Left ventricle myocardium inferior (tissue), 1 donor: ENCODE measurements around the gene MBNL2. TPM values are rescaled to one million over a fixed set of nuclear protein-coding genes. Genes with fewer than 3 reads are reported as not detected.

ENCODE experiments used
- DNase-seq: peaks from one replicate; pipeline ENCODE4 v3.0.0-alpha.2; 2020
- H3K27ac ChIP-seq: fragments of 200-600 bp; replicated peaks from 2 replicates; pipeline ENCODE4 v1.8.0; 2021
- H3K27me3 ChIP-seq: fragments of 200-600 bp; 2 replicates; pipeline ENCODE4 v1.8.0; 2021; ENCODE audit warnings: low read depth
- H3K36me3 ChIP-seq: fragments of 200-600 bp; 2 replicates; pipeline ENCODE4 v1.8.0; 2021
- H3K4me1 ChIP-seq: fragments of 200-600 bp; 2 replicates; pipeline ENCODE4 v1.8.0; 2021
- H3K4me3 ChIP-seq: fragments of 200-600 bp; 2 replicates; pipeline ENCODE4 v1.8.0; 2021; ENCODE audit warnings: mild to moderate bottlenecking, moderate library complexity
- H3K9me3 ChIP-seq: fragments of 200-600 bp; replicated peaks from 2 replicates; pipeline ENCODE4 v1.8.0; 2021
- CTCF ChIP-seq: fragments of 200-600 bp; IDR thresholded peaks from 2 replicates; pipeline ENCODE4 v1.8.0; 2021; ENCODE audit warnings: antibody characterized with exemption, mild to moderate bottlenecking, borderline replicate concordance
- intact Hi-C: fragments of 100-400 bp; cut with micrococcal nuclease; formaldehyde crosslinking; loops from one replicate; pipeline ENCODE4 v1.11.0; 2022
- total RNA-seq: library from RNA; stranded (reverse); fragmentation: NEBNext Ultra II Directional; extraction: Animal tissue kit (Norgen Biotek cat#: 25700); gene quantifications from one replicate; pipeline ENCODE4 v1.2.1, GENCODE V29; 2021
- donor health status: DM: no; HTN: yes; CAD: no; lungs with severe emphysema.

Gene MBNL2
- total RNA-seq, 1 donor from 2014 or later, result 76.5 TPM

DNA sequence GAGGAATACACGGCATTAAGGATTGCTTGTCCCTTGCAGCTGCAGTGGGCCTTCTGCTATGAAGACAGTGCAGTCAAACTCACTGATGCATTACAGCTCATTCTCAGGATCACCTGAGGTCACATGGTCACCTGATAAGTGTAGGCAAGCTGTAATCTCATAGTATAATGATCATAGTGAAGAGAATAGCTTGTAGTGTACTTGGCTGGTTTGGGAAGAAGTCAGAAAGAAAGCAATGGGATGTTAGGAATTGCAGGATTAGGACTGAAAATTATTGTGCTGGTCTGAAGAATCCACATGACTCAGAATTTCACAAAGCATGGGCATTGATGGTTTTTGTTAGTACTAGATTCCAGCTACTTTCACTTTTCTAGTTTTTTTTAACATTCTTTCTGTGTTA is 76.7 kb downstream of the MBNL2 start:
- DNase-seq, result no peak
- no peak overlapping the region for H3K27ac ChIP-seq
- no peaks in the 10 kb centered on the region for H3K36me3 ChIP-seq
- intact Hi-C loops, result no loop called here
- H3K4me3 ChIP-seq, result no peak overlapping the region
- peaks cover 85% of the 10 kb centered on the region for H3K4me1 ChIP-seq
- TF ChIP-seq CTCF, result no peak
- H3K9me3 ChIP-seq, result no peaks in the 10 kb centered on the region
- H3K27me3 ChIP-seq, result no peaks in the 10 kb centered on the region

DNA sequence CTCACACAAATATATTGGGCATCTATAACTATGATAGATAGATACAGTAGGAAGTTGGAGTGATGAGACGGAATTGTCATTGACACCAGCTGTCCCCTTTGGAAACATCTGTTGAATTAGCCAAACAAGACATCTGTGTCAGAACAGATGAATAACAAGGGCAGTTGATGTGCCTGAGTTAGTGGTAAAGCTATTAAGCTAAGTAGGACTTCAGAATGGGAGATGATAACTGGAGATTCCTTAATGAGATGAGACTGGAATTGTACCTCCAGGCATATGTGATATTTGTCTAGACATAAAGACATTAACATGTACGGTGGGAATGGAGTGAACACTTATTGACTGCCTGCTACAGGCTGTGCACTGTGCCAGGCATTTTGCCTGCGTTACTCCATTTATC is 78.7 kb downstream of the MBNL2 start:
- Histone ChIP-seq H3K27ac (no peak overlapping the region), H3K4me3 (no peak overlapping the region), H3K4me1 (peaks cover 85% of the 10 kb centered on the region)

GRCh38 chr13:97301382-97302095 is 79.4 kb downstream of the MBNL2 start:
- H3K27me3 ChIP-seq, result no peaks in the 10 kb centered on the region
- TF ChIP-seq CTCF, result no peak
- no peaks in the 10 kb centered on the region for H3K36me3 ChIP-seq
- intact Hi-C loops, result no loop called here
- no peak overlapping the region for H3K4me3 ChIP-seq
- H3K27ac ChIP-seq, result peak overlapping the region; percentile 45
- H3K4me1 ChIP-seq, result peaks cover 85% of the 10 kb centered on the region
- DNase-seq, result no peak
- no peaks in the 10 kb centered on the region for H3K9me3 ChIP-seq

More for the DNA sequence above, 78.7 kb downstream of the MBNL2 start:
- no peaks in the 10 kb centered on the region for H3K36me3 ChIP-seq
- no peaks in the 10 kb centered on the region for H3K27me3 ChIP-seq
- DNase-seq, result no peak
- intact Hi-C loops, result no loop called here
- no peak for TF ChIP-seq CTCF
- no peaks in the 10 kb centered on the region for H3K9me3 ChIP-seq

DNA sequence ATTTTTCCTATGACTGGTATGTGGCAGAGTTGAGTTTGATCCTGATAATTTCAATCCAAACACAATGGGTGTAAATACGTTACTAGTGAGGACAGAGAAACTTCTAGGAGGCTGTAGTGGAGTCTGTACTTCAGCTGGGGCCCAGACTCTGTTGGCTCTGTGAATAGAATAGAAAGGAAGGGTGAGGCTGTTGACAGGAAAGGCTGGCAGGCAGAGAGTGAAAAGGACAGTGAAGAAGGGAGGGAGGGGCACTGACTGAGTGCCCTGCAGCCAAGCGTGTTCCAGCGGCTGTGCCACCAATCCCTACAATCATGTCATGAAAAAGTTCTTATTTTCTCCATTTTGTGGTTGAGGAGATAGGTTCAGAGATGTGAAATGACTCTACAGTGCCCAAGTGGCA is 80.5 kb downstream of the MBNL2 start:
- H3K9me3 ChIP-seq, result no peaks in the 10 kb centered on the region
- no peak overlapping the region for H3K4me3 ChIP-seq
- intact Hi-C loops, result no loop called here
- peaks cover 86% of the 10 kb centered on the region for H3K4me1 ChIP-seq
- TF ChIP-seq CTCF, result no peak
- H3K27ac ChIP-seq, result peak overlapping the region; percentile 45
- no peak for DNase-seq
- H3K36me3 ChIP-seq, result no peaks in the 10 kb centered on the region
- no peaks in the 10 kb centered on the region for H3K27me3 ChIP-seq

DNA sequence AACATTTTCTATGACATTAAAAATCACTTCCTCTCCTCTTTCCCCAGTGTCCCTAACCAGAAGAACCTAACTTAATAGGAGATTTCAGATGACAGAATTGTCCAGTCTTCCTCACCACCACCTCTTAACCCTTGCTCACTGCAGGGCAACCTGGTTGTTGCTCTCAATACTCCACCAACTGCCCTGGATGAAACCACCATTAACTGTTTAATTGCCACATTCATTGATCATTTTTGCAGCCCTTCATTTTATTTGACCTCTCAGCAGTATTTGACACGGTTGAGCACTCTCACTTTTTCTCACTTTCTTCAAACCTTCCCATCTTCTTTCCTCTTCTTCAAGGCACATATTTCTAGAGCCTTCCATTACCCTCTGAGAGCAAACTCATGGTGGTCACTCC is 84.0 kb downstream of the MBNL2 start:
- no peak for TF ChIP-seq CTCF
- no peaks in the 10 kb centered on the region for H3K27me3 ChIP-seq
- no peaks in the 10 kb centered on the region for H3K36me3 ChIP-seq
- intact Hi-C loops, result no loop called here
- H3K9me3 ChIP-seq, result no peaks in the 10 kb centered on the region
- no peak overlapping the region for H3K4me3 ChIP-seq
- peak overlapping the region; percentile 13 for H3K27ac ChIP-seq
- H3K4me1 ChIP-seq, result peaks cover 91% of the 10 kb centered on the region
- DNase-seq, result no peak
